ENCODE data around the gene RAD9A.

DNA sequence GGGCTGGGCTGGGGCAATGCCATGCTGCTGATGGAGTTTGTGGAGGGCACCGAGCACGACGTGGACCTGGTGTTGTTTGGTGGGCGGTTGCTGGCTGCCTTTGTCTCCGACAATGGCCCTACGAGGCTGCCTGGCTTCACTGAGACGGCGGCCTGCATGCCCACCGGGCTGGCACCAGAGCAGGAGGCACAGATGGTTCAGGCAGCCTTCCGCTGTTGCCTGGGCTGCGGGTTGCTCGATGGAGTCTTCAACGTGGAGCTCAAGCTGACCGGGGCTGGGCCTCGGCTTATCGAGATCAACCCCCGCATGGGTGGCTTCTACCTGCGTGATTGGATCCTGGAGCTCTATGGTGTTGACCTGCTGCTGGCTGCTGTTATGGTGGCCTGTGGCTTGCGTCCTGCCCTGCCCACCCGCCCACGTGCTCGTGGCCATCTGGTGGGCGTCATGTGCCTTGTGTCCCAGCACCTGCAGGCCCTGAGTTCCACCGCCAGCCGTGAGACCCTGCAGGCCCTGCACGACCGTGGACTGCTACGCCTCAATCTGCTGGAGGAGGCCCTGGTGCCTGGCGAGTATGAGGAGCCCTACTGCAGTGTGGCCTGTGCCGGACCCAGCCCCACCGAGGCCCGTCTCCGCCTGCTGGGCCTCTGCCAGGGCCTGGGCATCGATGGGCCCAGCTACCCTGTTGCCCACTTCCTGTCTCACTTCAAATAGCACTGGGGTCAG, 32.3 kb downstream of the RAD9A start:
- TF ChIP-seq CTCF (IDR thresholded peaks at IDR 0.05) (no peak), POLR2A (IDR thresholded peaks at IDR 0.05) (no peak), POLR2AphosphoS5 (IDR thresholded peaks at IDR 0.05) (no peak)

Data from prostate gland (tissue), 2 donors.